ENCODE results near the gene IGFLR1.
"Not testable (repeated sequence)": the region's sequence is repeated elsewhere in the genome, so short reads cannot be mapped to it uniquely, and the experiment has no call there.

The IGFLR1 gene

DNA sequence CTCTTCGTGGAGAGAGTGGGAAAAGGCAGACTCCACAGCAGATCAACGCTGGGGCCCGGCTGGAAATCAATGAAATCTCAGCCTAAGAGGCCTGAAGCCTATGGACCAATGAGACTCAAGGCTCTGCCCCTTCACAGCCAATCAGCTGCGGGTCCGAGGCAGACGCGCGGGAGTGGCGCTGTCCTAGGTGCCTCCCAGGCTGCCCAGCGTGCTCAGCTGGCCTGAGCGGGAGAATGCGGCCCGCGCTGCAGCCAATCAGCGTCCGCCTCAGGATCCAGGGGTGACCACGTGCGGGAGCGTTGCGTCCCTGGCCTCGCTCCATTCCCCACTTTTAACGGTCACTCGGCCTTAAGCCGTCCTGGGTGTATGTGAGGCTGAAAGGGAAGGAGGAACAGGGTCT is 38.0 kb downstream of the IGFLR1 start, which contains the start of gene ZBTB32:
TSS of gene ZBTB32 (plus strand) at position 341 of the 400 bp plus-strand sequence. CDS start 10,069 bp downstream, outside the sequence.
- no peak for DNase-seq

DNA sequence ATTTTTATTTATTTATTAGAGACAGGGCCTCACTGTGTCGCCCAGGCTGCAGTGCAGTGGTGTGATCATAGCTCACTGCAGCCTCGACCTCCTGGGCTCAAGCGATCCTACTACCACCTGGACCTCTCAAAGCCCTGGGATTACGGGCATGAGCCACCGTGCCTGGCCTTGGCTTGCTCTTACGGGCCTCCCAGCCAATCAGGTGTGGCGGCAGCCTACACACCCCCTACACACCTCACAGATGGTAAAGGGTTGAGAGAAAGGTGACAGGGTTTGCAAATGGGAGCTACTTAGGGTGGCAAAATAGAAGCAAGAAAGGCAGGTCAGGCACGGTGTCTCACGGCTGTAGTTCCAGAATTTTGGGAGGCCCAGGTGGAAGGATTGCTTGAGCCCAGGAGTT is 38.9 kb downstream of the IGFLR1 start:
- peak in 1 of 2 experiments; percentile 22 for DNase-seq

DNA sequence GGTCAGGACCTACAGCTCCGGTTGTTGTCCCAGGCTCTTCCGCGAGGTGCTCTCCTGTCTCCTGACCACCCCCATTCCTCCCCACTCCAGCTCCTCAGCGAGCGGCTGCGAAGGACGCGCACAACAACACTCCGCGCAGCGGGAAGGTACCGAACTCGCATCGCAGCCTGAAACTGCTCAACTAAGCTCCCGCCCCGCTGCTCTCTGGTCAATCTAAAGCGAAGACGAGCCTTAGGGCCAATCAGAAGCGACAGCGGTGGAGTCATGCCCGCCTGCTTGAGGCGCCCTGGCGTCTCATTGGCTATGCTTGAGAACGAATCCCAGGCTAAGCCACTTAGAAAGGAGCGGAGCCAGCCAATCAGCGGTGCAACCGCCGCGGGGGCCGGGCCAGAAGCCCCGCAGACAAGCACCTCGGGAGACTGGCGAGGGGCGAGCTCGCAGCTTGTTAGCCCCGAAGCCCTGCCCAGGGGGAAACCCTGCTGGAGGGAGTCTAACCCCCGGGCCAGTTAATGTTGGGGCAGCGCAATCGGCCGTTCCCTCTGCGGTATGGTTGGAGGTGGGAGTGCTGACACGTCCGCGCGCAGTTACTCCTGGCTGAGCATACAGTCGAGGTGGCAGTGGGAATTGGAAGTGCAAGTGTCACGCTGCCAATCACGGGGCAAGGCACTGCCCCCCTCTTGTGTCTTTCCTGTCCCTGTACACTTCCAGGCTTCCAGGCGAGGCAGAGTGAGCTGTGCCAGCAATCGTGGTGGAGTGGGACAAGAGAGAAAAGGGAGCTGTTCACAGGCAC is 39.8 kb downstream of the IGFLR1 start:
- peak; percentile 99 to 100 for DNase-seq

DNA sequence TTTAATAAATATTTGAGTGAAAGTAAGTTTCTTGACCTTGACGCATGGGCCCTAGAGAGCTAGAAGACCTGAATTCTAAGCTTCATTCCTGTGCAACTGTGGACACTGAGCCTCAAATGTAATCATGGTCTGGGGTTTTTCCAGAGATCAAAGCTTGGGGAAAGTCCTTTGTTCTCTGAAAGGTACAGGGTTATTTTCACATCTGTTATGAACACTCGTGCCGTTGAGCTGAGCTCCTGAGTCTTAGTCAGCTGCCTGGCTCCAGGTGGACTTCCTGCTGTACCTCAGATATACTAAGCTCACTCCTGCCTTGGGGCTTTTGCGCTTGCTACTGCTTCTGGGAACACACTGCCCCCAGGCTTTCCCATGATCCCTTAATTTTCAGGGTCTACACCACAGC is 45.4 kb downstream of the IGFLR1 start:
- no peak for DNase-seq

DNA sequence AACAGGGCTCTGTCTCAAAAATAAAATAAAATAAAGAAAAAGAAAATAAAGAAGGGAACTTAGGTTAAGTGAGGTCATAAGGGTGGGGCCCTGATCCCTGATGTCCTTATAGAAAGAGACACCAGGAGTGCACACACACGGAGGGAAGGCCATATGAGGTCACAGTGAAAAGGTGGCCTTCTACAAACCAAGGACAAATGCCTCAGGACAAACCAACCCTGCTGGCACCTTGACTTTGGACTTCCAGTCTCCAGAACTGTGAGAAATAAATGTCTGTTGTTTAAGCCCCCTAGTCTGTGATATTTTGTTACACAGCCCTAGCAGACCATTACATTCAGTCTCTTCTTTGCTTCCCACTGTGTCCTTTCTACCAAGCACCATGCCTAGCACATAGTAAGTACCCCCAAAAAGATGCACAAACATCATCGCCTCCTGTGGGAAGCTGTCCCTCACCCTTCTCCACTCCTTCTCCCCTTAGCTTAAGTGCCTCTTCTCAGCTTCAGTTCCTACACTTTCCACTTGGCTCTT is 46.3 kb downstream of the IGFLR1 start:
- no peak for DNase-seq

DNA sequence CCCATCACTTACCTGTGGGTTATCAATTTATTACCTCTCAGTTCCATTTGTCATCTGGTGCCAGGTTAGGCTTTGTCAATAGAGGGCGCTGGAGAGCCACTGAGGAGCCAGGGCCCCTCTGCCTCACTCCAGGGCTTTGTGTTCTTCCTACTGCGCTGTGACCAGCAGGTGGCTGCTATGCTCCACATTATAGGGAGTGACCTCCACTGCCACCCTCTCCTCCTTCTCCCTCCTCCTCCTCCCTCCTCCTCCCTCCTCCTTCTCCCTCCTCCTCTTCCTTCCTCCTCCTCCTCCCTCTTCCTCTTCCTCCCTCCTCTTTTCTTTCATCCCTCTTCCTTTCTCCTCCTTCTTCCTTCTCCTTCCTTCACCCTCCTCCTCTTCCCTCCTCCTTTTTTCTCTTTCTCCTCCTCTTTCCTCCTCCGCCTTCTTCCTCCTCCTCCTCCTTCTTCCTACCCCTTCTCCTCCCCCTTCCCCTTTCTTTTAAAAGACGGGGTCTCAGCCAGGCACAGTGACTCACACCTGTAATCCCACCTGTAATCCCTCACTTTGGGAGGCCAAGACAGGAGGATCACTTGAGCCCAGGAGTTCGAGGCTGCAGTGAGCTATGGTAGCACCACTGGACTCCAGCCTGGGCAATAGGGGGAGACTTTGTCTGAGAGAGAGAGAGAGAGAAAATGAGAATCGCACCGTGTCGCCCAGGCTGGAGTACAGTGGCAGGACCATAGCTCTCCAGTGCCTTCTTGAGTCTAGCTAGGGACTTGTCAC is 48.2 kb downstream of the IGFLR1 start:
- DNase-seq: peak; percentile 78 to 87

DNA sequence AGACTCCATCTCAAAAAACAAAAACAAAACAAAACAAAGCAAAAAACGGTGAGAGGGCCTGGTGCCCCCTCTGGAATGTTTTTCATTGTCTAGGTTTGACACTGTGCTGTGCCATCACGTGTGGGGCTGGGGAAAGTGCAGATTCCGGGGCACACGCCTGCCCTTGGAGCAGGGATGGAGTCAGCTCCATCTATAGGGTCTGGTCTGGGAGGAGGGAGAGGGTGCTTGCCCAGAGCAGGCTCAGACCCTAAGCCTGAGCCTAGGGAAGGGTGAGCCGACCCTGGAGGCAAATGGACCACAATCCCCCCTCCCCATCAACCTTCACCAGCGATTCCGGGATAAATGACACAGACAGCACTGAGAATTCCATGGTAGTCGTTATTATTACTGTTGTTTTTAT is 48.8 kb downstream of the IGFLR1 start:
- DNase-seq: no peak

DNA sequence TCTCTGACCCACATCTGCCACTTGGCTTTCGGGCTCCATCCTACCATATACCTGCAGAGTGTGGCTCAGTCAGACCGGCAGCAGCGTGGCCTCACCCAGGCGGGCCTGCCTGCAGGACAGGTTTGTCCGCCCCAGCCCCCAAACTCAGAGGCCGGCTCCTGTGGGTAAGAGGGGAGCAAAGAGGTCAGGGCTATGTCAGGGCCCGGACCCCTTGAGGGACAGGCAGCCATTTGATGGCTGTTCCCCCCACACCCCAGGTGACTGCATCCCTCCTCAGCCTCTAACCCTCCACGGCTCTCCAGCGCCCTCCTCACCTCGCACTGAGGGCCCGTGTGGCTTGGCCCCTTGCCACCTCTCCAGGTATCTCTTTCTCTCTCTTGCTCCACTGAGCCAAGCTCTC is 50.2 kb downstream of the IGFLR1 start:
- no peak for DNase-seq

DNA sequence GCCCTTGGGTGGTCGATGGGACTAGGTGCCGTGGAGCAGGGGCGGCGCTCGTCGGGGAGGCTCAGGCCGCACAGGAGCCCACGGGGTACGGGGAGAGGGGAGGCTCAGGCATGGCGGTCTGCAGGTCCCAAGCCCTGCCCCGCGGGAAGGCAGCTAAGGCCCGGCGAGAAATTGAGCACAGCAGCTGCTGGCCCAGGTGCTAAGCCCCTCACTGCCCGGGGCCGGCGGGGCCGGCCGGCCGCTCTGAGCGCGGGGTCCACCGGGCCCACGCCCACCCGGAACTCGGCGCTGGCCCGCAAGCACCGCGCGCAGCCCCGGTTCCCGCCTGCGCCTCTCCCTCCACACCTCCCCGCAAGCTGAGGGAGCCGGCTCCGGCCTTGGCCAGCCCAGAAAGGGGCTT is 51.1 kb downstream of the IGFLR1 start:
- not testable (repeated sequence) for DNase-seq

DNA sequence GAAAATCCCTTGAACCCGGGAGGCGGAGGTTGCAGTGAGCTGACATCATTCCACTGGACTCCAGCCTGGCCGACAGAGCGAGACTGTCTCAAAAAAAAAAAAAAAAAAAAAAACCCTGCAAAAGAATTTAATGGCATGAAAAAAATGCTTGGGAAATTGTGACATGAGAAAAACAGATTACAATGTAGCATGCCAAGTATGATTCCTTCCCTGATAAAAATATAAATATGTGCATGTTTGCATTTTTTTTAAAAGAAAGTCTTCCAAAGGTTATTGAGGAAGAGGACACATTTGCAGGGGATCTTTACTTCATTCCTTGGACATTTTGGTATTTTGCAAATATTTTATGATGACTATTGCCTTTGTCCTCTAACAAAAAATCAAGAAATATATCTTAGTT is 52.4 kb downstream of the IGFLR1 start:
- no peak for DNase-seq
